ENCODE results near the gene NTF4. TPM values are rescaled to one million over a fixed set of nuclear protein-coding genes. Genes with fewer than 3 reads are reported as not detected.
"Not testable (repeated sequence)": the region's sequence is repeated elsewhere in the genome, so short reads cannot be mapped to it uniquely, and the experiment has no call there.

The NTF4 gene
- total and polyA plus RNA-seq, 8 donors, result 0.09 TPM; not detected in 7

DNA sequence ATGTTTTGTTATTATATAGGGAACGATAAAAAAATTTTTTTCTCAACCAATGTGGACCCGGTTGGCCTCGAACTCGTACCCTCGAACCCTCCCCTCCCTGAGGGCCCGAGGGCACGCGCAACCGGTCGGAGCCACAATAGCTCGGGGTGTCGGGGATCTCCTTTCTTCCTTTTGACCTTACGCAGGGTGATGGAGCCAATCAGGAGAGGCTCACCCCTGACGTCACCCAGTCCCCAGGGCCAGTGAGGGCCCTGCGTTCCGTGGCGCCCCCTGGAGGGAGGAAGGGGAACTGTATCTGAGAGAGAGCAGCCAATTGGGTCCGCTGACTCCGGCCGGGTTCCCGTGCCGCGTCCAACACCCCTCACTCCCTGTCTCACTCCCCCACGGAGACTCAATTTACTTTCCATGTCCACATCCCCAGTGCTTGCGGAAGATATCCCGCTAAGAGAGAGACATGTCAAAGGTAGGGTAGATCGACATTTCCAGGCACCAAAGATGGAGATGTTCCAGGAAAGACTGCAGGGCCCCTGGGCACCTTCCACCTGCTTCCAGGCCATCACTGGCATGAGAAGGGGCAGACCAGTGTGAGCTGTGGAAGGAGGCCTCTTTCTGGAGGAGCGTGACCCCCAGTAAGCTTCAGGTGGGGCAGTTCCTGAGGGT, 32.8 kb downstream of the NTF4 start, which contains the start of gene CGB2:
TSS of gene CGB2 (plus strand) at position 249 of the 660 bp plus-strand sequence. CDS start at position 455, 206 bp downstream.
- H3K36me3 ChIP-seq; FAIRE-seq; H3K27me3 ChIP-seq; H3K9me3 ChIP-seq; intact Hi-C loops (cut with DNase I); H3K27ac ChIP-seq; H3K4me3 ChIP-seq; H3K4me1 ChIP-seq: not testable (repeated sequence)
- TF ChIP-seq, protein P1, sequence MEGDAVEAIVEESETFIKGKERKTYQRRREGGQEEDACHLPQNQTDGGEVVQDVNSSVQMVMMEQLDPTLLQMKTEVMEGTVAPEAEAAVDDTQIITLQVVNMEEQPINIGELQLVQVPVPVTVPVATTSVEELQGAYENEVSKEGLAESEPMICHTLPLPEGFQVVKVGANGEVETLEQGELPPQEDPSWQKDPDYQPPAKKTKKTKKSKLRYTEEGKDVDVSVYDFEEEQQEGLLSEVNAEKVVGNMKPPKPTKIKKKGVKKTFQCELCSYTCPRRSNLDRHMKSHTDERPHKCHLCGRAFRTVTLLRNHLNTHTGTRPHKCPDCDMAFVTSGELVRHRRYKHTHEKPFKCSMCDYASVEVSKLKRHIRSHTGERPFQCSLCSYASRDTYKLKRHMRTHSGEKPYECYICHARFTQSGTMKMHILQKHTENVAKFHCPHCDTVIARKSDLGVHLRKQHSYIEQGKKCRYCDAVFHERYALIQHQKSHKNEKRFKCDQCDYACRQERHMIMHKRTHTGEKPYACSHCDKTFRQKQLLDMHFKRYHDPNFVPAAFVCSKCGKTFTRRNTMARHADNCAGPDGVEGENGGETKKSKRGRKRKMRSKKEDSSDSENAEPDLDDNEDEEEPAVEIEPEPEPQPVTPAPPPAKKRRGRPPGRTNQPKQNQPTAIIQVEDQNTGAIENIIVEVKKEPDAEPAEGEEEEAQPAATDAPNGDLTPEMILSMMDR (IDR thresholded peaks at IDR 0.05), result peak in 2 of 4 donors; percentile 24 to 25
- 16 to 23% methylated on average over 28 of the region's 28 CpGs for WGBS, 2 donors
- peak in 2 of 6 donors; percentile 50 to 59 for DNase-seq
- peak in 3 of 4 donors; percentile 50 to 70 (median 53) for ATAC-seq

DNA sequence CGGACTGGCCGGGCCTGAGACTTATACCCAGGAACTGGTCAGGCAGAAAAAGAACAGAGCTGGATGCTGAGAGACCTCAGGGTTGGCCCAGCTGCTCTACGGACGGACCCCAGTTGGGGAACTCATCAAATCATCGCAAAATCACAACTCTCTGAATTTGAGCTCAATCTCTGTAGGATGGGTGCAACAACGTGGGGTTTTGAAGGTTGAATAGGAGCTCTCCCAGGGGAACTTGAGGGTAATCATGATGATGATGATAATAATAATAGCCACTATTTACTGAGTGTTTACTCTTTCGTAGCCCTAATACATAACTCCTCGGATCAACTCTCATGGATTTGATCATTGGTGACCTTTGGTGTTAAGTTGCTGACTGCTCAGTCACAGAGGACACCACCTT, 34.3 kb downstream of the NTF4 start:
- DNase-seq; ATAC-seq; H3K4me1 ChIP-seq; FAIRE-seq; H3K27ac ChIP-seq; H3K27me3 ChIP-seq; H3K36me3 ChIP-seq; H3K4me3 ChIP-seq; H3K9me3 ChIP-seq; intact Hi-C loops (cut with DNase I): not testable (repeated sequence)
- WGBS, 2 donors, result 36 to 75% methylated on average over 1 to 5 of the region's 8 CpGs

DNA sequence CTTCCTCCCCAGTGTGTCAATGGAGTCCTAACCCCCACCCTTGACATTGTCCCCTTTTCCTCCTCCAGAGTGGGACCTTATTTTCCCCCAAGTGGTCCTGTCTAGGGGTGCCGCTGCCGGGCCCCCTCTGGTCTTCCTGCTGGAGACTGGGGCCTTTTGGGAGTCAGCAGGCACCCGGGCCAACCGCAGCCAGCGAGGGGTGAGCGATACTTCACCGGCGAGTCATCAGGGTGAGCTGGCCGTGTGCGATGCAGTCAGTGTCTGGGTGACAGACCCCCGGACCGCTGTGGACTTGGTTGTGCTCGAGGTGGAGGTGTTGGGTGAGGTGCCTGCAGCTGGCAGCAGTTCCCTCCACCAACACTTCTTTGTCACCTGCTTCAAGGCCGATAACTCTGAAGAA, 34.9 kb downstream of the NTF4 start:
- 78 to 79% methylated on average over 9 to 14 of the region's 14 CpGs for WGBS, 2 donors
- H3K9me3 ChIP-seq; ATAC-seq; FAIRE-seq; H3K27me3 ChIP-seq; H3K4me1 ChIP-seq; H3K4me3 ChIP-seq; intact Hi-C loops (cut with DNase I); H3K36me3 ChIP-seq; DNase-seq; H3K27ac ChIP-seq: not testable (repeated sequence)

DNA sequence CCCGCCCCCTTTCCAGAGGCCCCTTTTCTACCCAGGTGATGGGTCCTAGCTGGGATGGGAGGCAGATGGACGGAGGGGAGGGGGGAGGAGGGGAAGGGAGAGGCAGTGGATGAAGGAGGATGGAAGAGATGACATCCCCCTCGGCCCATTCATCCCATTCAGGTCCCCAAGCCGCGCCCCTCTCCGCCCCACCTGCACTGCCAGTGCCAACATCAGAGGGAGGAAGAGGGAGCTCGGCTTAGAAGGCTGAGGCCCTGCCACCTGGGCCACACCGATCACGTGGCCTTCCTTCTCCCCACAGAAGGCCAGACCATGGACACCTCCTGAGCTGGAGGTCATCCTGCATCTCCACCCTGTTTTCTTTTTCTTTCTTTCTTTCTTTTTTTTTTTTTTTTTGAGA, 35.9 kb downstream of the NTF4 start:
- DNase-seq; intact Hi-C loops (cut with DNase I); H3K9me3 ChIP-seq; H3K36me3 ChIP-seq; H3K27ac ChIP-seq; H3K4me3 ChIP-seq; H3K27me3 ChIP-seq; FAIRE-seq; H3K4me1 ChIP-seq; ATAC-seq: not testable (repeated sequence)
- 75% methylated on average over 8 of the region's 9 CpGs; no CpG with 5 or more reads in 1 of the 2 donors for WGBS, 2 donors

DNA sequence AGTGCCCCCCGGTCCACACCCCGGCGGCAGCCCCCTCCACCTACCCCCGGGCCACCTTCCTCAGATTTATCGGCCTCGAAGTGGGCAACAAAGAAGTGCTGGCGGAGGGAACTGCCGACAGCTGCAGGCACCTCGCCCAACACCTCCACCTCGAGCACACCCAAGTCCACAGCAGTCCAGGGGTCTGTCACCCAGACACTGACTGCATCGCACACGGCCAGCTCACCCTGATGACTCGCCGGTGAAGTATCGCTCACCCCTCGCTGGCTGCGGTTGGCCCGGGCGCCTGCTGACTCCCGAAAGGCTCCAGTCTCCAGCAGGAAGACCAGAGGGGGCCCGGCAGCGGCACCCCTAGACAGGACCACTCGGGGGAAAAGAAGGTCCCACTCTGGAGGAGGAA, 39.0 kb downstream of the NTF4 start:
- H3K36me3 ChIP-seq; H3K27ac ChIP-seq; H3K4me3 ChIP-seq; H3K27me3 ChIP-seq; intact Hi-C loops (cut with DNase I); DNase-seq; ATAC-seq; FAIRE-seq; H3K4me1 ChIP-seq; H3K9me3 ChIP-seq: not testable (repeated sequence)
- 72 to 81% methylated on average over 21 to 23 of the region's 23 CpGs for WGBS, 2 donors

DNA sequence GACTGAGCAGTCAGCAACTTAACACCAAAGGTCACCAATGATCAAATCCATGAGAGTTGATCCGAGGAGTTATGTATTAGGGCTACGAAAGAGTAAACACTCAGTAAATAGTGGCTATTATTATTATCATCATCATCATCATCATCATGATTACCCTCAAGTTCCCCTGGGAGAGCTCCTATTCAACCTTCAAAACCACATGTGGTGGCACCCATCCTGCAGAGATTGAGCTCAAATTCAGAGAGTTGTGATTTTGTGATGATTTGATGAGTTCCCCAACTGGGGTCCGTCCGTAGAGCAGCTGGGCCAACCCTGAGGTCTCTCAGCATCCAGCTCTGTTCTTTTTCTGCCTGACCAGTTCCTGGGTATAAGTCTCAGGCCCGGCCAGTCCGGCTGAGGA, 39.5 kb downstream of the NTF4 start:
- intact Hi-C loops (cut with DNase I); H3K27me3 ChIP-seq; H3K4me3 ChIP-seq; H3K9me3 ChIP-seq; H3K36me3 ChIP-seq; DNase-seq; H3K4me1 ChIP-seq; FAIRE-seq; H3K27ac ChIP-seq; ATAC-seq: not testable (repeated sequence)
- WGBS, 2 donors, result 68 to 90% methylated on average over 3 to 4 of the region's 6 CpGs

DNA sequence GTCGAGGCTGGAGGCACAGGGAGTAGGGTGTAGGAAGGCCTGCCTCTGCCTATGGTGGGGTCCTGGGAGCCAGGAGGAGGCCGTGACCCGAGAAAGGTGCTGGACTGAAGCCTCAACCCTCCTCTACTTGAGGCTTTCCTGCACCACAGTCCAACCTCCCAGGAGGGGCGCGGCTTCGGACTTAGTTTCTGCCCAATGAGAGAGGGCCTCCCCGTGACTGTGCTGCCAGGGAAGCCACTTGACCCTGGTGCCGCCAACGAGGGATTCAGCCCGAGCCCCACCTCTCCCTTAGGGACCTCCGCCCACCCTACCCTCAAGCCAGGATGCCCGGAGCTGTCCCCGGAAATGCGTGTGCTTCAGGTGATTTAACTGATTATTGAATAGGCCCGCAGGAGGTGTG, 40.4 kb downstream of the NTF4 start, which contains the start of gene CGB3:
TSS of gene CGB3 (minus strand) at position 101 of the 400 bp plus-strand sequence. CDS start 362 bp downstream, outside the sequence.
- H3K4me1 ChIP-seq; intact Hi-C loops (cut with DNase I); H3K4me3 ChIP-seq; H3K27ac ChIP-seq; FAIRE-seq; H3K27me3 ChIP-seq; DNase-seq; H3K36me3 ChIP-seq; ATAC-seq; H3K9me3 ChIP-seq: not testable (repeated sequence)
- 61 to 70% methylated on average over 10 to 13 of the region's 15 CpGs for WGBS, 2 donors

DNA sequence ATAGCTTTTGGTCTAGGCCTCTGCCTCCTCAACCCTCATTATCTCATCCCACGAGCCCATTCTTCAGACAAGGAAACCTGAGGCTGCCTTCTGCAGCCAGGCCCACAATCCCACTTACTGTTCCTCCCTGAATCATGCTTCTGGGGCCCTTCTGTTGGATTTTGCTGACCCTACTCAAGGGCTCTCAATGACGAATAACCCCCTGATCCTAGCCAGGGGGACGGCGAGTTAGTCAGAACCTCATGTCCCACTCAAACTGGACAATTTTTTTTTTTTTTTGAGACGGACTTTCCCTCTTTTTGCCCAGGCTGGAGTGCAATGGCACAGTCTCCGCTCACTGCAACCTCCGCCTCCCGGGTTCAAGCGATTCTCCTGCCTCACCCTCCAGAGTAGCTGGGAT, 42.5 kb downstream of the NTF4 start:
- TF ChIP-seq, protein P1 (IDR thresholded peaks at IDR 0.05), result no peak
- ATAC-seq (no peak), FAIRE-seq (no peak), DNase-seq (no peak)
- Histone ChIP-seq H3K27me3 (no peaks in the 10 kb centered on the region), H3K9me3 (no peaks in the 10 kb centered on the region), H3K4me1 (peaks cover 0 to 9% (median 3%) of the 10 kb centered on the region in 3 donors), H3K36me3 (no peaks in the 10 kb centered on the region), H3K4me3 (no peak overlapping the region), H3K27ac (no peak overlapping the region)
- intact Hi-C loops (cut with DNase I), result no loop called here
- 84 to 91% methylated on average over 9 of the region's 9 CpGs for WGBS, 2 donors
